A549 (cell line): ENCODE data around the gene PGAP1. TPM values are rescaled to one million over a fixed set of nuclear protein-coding genes. Genes with fewer than 3 reads are reported as not detected.

Experiments
- ATAC-seq, 2 experiments: fragments of 200-7000 bp in 1 of 2; fragments of >200 bp in 1 of 2; cut with Nextera tagmentation in 1 of 2; cut with Tn5 transposase in 1 of 2; 3 replicates each; pipeline versions ENCODE4 v1.8.0 to v1.9.1; 2018 to 2020; ENCODE audit warnings: mild to moderate bottlenecking in 1 of 2, moderate library complexity in 1 of 2
- CTCF ChIA-PET: fragments of 300-600 bp; sonication (Branson Sonifier 250); formaldehyde crosslinking; extraction: SDS; loops from one replicate; lab custom pipeline; 2021; ENCODE audit warnings: antibody characterized with exemption, inconsistent platforms; lab: Yijun Ruan, JAX
- POLR2A ChIA-PET: fragments of 350-600 bp; formaldehyde crosslinking; extraction: SDS; loops from one replicate; lab custom pipeline; 2021; ENCODE audit warnings: antibody characterized with exemption, inconsistent platforms; lab: Yijun Ruan, JAX
- DNase-seq, 2 experiments: peaks; one replicate each; pipeline versions ENCODE4 v3.0.0 to v3.0.0-alpha.2; 2011 to 2016; ENCODE audit warnings: low read depth in 1 of 2, low spot score in 1 of 2
- FAIRE-seq: peaks from 2 replicates; lab custom pipeline; 2011; peaks lifted over from hg19 to GRCh38; lab: Jason Lieb, UNC
- H3K27ac ChIP-seq, 2 experiments: fragments of >200 bp; sonication (Bioruptor Twin); formaldehyde crosslinking; 3 replicates each; pipeline ENCODE4 v1.5.1; 2016 to 2017
- H3K4me1 ChIP-seq: fragments of >200 bp; sonication (Bioruptor Twin); formaldehyde crosslinking; 3 replicates; pipeline ENCODE4 v1.6.1; 2016
- H3K4me2 ChIP-seq: fragments of >200 bp; sonication (Bioruptor Twin); formaldehyde crosslinking; 3 replicates; pipeline ENCODE4 v1.6.1; 2016
- H3K4me3 ChIP-seq: fragments of >200 bp; sonication (Bioruptor Twin); formaldehyde crosslinking; 3 replicates; pipeline ENCODE4 v1.5.1; 2016
- H3K9me3 ChIP-seq: fragments of >200 bp; sonication (Bioruptor Twin); formaldehyde crosslinking; 3 replicates; pipeline ENCODE4 v1.6.1; 2016
- CBX2 ChIP-seq: fragments of 200-600 bp; sonication (generic); IDR thresholded peaks from 2 replicates; pipeline ENCODE4 v1.6.1; 2016; ENCODE audit warnings: low read depth, mild to moderate bottlenecking, borderline replicate concordance
- CEBPB ChIP-seq, 2 experiments: fragments of >200 bp in 1 of 2; sonication (Bioruptor Twin) in 1 of 2; formaldehyde crosslinking in 1 of 2; IDR thresholded peaks; 2 replicates each; pipeline ENCODE4 v1.6.1; 2012 to 2016
- EHF ChIP-seq: fragments of 250-450 bp; sonication (Bioruptor Pico); IDR thresholded peaks from 2 replicates; pipeline ENCODE4 v1.5.0; 2020; ENCODE audit warnings: mild to moderate bottlenecking
- EHMT2 ChIP-seq: fragments of 200-600 bp; sonication (generic); IDR thresholded peaks from 2 replicates; pipeline ENCODE4 v1.6.1; 2016; ENCODE audit warnings: antibody characterized with exemption, low read depth, mild to moderate bottlenecking, moderate library complexity
- ELK1 ChIP-seq: fragments of 150-350 bp; IDR thresholded peaks from 2 replicates; pipeline ENCODE4 v1.6.1; 2014; ENCODE audit warnings: low read depth, mild to moderate bottlenecking, low read length
- ESRRA ChIP-seq: fragments of 150-350 bp; IDR thresholded peaks from 2 replicates; pipeline ENCODE4 v1.6.1; 2014; ENCODE audit warnings: mild to moderate bottlenecking, low read length, borderline replicate concordance
- FOSB ChIP-seq: fragments of 250-450 bp; sonication (Bioruptor Pico); IDR thresholded peaks from 2 replicates; pipeline ENCODE4 v1.5.0; 2020; ENCODE audit warnings: mild to moderate bottlenecking, moderate library complexity
- FOSL2 ChIP-seq, 2 experiments: fragments of 450-650 bp in 1 of 2; fragments of >200 bp in 1 of 2; sonication (Bioruptor Twin) in 1 of 2; formaldehyde crosslinking; IDR thresholded peaks; 2 replicates each; pipeline versions ENCODE4 v1.5.0 to v1.6.1; 2016 to 2020; ENCODE audit warnings: mild to moderate bottlenecking in 1 of 2, moderate library complexity in 1 of 2
- FOXS1 ChIP-seq: fragments of 250-450 bp; sonication (Bioruptor Pico); IDR thresholded peaks from 2 replicates; pipeline ENCODE4 v1.5.0; 2020; ENCODE audit warnings: mild to moderate bottlenecking, moderate library complexity
- GATA3 ChIP-seq: IDR thresholded peaks from 2 replicates; pipeline ENCODE4 v1.6.1; 2012; ENCODE audit warnings: borderline replicate concordance
- HEYL ChIP-seq: fragments of 250-450 bp; sonication (Bioruptor Pico); IDR thresholded peaks from 2 replicates; pipeline ENCODE4 v1.8.0; 2021; ENCODE audit warnings: mild to moderate bottlenecking, moderate library complexity
- KDM5A ChIP-seq: fragments of 200-600 bp; sonication (generic); IDR thresholded peaks from 2 replicates; pipeline ENCODE4 v1.6.1; 2016; ENCODE audit warnings: antibody characterized with exemption, mild to moderate bottlenecking
- NFE2L2 ChIP-seq: fragments of 150-350 bp; conservative IDR thresholded peaks from 2 replicates; pipeline ENCODE4 v1.6.1; 2014; ENCODE audit warnings: low read length
- NPAS2 ChIP-seq: fragments of 250-450 bp; sonication (Bioruptor Pico); IDR thresholded peaks from 2 replicates; pipeline ENCODE4 v1.8.0; 2022; ENCODE audit warnings: mild to moderate bottlenecking, moderate library complexity, borderline replicate concordance
- NR3C1 ChIP-seq: fragments of >200 bp; sonication (Bioruptor Twin); formaldehyde crosslinking; IDR thresholded peaks from 3 replicates; pipeline ENCODE4 v1.6.1; 2017
- PBX3 ChIP-seq: IDR thresholded peaks from 2 replicates; pipeline ENCODE4 v1.6.1; 2012
- POLR2AphosphoS2 ChIP-seq: conservative IDR thresholded peaks from 2 replicates; pipeline ENCODE4 v1.6.1; 2012; ENCODE audit warnings: low read length, improper control_type of control experiment, inconsistent platforms
- RCOR1 ChIP-seq: fragments of 150-350 bp; IDR thresholded peaks from 2 replicates; pipeline ENCODE4 v1.6.1; 2014; ENCODE audit warnings: antibody characterized with exemption, low read length, low read depth
- RFX5 ChIP-seq: fragments of 450-650 bp; IDR thresholded peaks from 2 replicates; pipeline ENCODE4 v1.7.1; 2014; ENCODE audit warnings: antibody characterized with exemption, mild to moderate bottlenecking, moderate library complexity
- RNF2 ChIP-seq: fragments of 200-600 bp; sonication (generic); IDR thresholded peaks from 2 replicates; pipeline ENCODE4 v1.6.1; 2016; ENCODE audit warnings: low read depth, mild to moderate bottlenecking, antibody characterized with exemption, moderate library complexity, borderline replicate concordance
- SMC3 ChIP-seq: fragments of >200 bp; sonication (Bioruptor Twin); formaldehyde crosslinking; IDR thresholded peaks from 3 replicates; pipeline ENCODE4 v1.6.1; 2018; ENCODE audit warnings: inconsistent platforms
- SREBF2 ChIP-seq: fragments of 450-650 bp; IDR thresholded peaks from 2 replicates; pipeline ENCODE4 v1.6.1; 2014; ENCODE audit warnings: mild to moderate bottlenecking, moderate library complexity
- ZC3H11A ChIP-seq: fragments of 450-650 bp; IDR thresholded peaks from 2 replicates; pipeline ENCODE4 v1.6.1; 2014; ENCODE audit warnings: antibody characterized with exemption, mild to moderate bottlenecking
- ZFP36 ChIP-seq: fragments of 450-650 bp; IDR thresholded peaks from 2 replicates; pipeline ENCODE4 v1.6.1; 2014; ENCODE audit warnings: borderline replicate concordance; ENCODE audit not compliant: partially characterized antibody
- WGBS: methylation state at CpG from one replicate; pipeline ENCODE4 v1.1.6; 2017; ENCODE audit errors: missing lambda C conversion rate; 5-methylcytosine and 5-hydroxymethylcytosine counted together
- polyA plus RNA-seq, 4 experiments: library from polyadenylated mRNA; depleted of rRNA in 3 of 4; stranded (reverse); fragments of >200 nt; fragmentation: RNase III in 1 of 4; extraction: RNeasy Plus Mini Kit Qiagen cat#74134 plus additional on column Dnase treatment in 1 of 4; gene quantifications; 2 replicates in 3 of 4; 3 replicates in 1 of 4; pipeline ENCODE4 v1.2.3, GENCODE V29; 2011 to 2017
- TF ChIP-seq, protein P1 (sequence below): fragments of >200 bp; sonication (Bioruptor Twin); formaldehyde crosslinking; IDR thresholded peaks from 2 replicates; pipeline ENCODE4 v1.6.1; 2016
- TF ChIP-seq, protein P2 (sequence below): fragments of 200-600 bp; sonication (generic); IDR thresholded peaks from 2 replicates; pipeline ENCODE4 v1.6.1; 2016; ENCODE audit warnings: antibody characterized with exemption, mild to moderate bottlenecking, moderate library complexity

The PGAP1 gene
- polyA plus RNA-seq, 2 of the 4 experiments (the other 2 are of a cell fraction): 3.5 to 9.3 TPM

DNA sequence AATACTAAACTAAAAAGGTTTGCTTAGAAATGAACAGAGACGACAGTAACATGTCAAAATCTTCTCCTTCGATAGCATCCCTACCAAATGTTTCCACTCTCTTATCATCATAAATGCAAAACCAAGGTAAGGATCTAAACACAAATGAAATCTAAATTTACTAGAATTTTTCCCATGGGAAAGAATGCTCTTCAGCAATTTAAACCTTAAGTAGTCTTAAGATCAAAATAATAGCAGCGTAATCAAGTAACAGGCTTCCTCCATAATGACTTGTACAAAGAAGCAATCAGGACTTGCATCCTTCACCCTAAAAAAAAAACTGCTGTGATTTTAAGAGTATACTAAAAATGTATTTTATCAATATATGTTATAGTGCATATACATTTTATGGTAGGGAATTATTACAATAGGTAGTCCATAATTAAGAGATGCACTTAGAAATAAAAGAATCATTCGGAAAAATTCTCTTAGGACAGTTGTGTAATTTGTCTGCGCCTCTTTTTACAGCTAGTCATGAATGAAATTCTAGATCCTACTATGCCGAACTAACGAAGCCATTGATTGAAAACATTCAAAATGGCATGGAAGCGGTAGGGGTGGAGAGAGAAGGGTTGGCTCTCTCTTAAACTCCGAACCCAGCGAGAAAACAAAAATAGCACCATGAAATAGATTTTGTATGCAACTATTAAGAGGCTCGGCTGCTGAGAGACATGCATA lies 1.3 kb downstream of the PGAP1 start:
- no peak for FAIRE-seq
- no peak for ATAC-seq
- peak overlapping the region; percentile 91 to 98 for H3K27ac ChIP-seq
- H3K4me1 ChIP-seq: peaks cover 21% of the 10 kb centered on the region
- ChIA-PET POLR2A (interaction anchor here (1.6 kb wide), 1 partner anchor 63 kb away, joined by 4 read pairs; no protein-coding TSS in a partner anchor), CTCF (interaction anchor here (1.5 kb wide), 1 partner anchor 453 kb away, joined by 4 read pairs; no protein-coding TSS in a partner anchor)
- TF ChIP-seq HEYL (no peak), RNF2 (no peak), SMC3 (no peak), EHMT2 (no peak), POLR2AphosphoS2 (no peak), NFE2L2 (no peak)
- no peak for DNase-seq
- H3K4me2 ChIP-seq: peak overlapping the region; percentile 88
- H3K9me3 ChIP-seq: no peaks in the 10 kb centered on the region
- H3K4me3 ChIP-seq: peak overlapping the region; percentile 97
- 25% methylated on average over 11 of the region's 11 CpGs for WGBS

DNA sequence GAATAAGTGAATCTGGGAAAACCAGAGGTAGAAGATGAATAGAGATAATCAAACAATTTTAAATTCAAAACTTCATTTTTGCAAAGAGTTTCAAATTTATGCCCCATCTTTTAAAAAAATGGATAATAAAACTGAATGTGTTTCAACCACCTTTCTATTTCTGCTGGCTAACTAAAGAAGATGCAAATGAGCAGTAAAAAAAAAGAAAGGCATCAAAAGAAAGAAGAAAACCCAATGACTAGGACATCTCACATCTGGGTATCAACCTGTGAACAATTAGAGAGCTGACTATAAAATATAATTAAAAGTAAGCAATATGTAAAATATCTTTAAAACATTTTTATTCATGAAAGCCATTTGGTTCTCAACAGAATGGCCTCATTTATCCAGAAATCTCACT lies 2.5 kb downstream of the PGAP1 start:
- FAIRE-seq: no peak
- no peak for DNase-seq
- no peak for TF ChIP-seq ESRRA
- no peak for TF ChIP-seq SREBF2
- no peak for TF ChIP-seq GATA3
- TF ChIP-seq ZFP36: no peak
- no peak for TF ChIP-seq RNF2
- TF ChIP-seq RFX5: no peak
- no peak for TF ChIP-seq FOXS1 (CRISPR knock-in tag)
- TF ChIP-seq KDM5A: no peak
- TF ChIP-seq EHF (CRISPR knock-in tag): no peak
- TF ChIP-seq FOSB (CRISPR knock-in tag): no peak
- TF ChIP-seq RCOR1: no peak
- TF ChIP-seq CBX2: no peak
- TF ChIP-seq, protein P1, sequence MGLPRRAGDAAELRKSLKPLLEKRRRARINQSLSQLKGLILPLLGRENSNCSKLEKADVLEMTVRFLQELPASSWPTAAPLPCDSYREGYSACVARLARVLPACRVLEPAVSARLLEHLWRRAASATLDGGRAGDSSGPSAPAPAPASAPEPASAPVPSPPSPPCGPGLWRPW: no peak
- TF ChIP-seq PBX3: no peak
- TF ChIP-seq ZC3H11A: no peak
- TF ChIP-seq SMC3: no peak
- no peak for TF ChIP-seq ELK1
- no peak for TF ChIP-seq NPAS2
- TF ChIP-seq CEBPB (IDR thresholded peaks at IDR 0.05): no peak
- Histone ChIP-seq H3K4me1 (peaks cover 21% of the 10 kb centered on the region), H3K4me3 (no peak overlapping the region), H3K9me3 (no peaks in the 10 kb centered on the region), H3K27ac (no peak overlapping the region), H3K4me2 (peak overlapping the region; percentile 88; the same call in 2 of the 3 replicates)
- ChIA-PET POLR2A (no interaction called here), CTCF (no interaction called here)
- ATAC-seq: no peak

- TF ChIP-seq ELK1: no peak
- TF ChIP-seq NR3C1: no peak
- TF ChIP-seq FOXS1 (CRISPR knock-in tag): no peak
- TF ChIP-seq RFX5: no peak
- TF ChIP-seq FOSL2 (IDR thresholded peaks at IDR 0.05): no peak
- no peak for TF ChIP-seq FOSL2 (CRISPR knock-in tag; IDR thresholded peaks at IDR 0.05)
- no peak for TF ChIP-seq ESRRA
- TF ChIP-seq, protein P2, sequence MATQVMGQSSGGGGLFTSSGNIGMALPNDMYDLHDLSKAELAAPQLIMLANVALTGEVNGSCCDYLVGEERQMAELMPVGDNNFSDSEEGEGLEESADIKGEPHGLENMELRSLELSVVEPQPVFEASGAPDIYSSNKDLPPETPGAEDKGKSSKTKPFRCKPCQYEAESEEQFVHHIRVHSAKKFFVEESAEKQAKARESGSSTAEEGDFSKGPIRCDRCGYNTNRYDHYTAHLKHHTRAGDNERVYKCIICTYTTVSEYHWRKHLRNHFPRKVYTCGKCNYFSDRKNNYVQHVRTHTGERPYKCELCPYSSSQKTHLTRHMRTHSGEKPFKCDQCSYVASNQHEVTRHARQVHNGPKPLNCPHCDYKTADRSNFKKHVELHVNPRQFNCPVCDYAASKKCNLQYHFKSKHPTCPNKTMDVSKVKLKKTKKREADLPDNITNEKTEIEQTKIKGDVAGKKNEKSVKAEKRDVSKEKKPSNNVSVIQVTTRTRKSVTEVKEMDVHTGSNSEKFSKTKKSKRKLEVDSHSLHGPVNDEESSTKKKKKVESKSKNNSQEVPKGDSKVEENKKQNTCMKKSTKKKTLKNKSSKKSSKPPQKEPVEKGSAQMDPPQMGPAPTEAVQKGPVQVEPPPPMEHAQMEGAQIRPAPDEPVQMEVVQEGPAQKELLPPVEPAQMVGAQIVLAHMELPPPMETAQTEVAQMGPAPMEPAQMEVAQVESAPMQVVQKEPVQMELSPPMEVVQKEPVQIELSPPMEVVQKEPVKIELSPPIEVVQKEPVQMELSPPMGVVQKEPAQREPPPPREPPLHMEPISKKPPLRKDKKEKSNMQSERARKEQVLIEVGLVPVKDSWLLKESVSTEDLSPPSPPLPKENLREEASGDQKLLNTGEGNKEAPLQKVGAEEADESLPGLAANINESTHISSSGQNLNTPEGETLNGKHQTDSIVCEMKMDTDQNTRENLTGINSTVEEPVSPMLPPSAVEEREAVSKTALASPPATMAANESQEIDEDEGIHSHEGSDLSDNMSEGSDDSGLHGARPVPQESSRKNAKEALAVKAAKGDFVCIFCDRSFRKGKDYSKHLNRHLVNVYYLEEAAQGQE: no peak
- TF ChIP-seq ZC3H11A: no peak
- TF ChIP-seq KDM5A: no peak
- CTCF ChIA-PET: no interaction called here
- FAIRE-seq: no peak
Measured at GRCh38 chr2:196918927-196919326, 7.6 kb downstream of the PGAP1 start.

More at GRCh38 chr2:196918927-196919326, 7.6 kb downstream of the PGAP1 start:
- POLR2A ChIA-PET: no interaction called here
- DNase-seq (no peak), ATAC-seq (no peak)
- 88% methylated on average over 3 of the region's 3 CpGs for WGBS
- no peak overlapping the region for H3K27ac ChIP-seq
- no peak overlapping the region for H3K4me2 ChIP-seq
- H3K9me3 ChIP-seq: 0 out of 3 replicates have a peak, but pooled peaks cover 2% of the 10 kb centered on the region
- peaks cover 5% of the 10 kb centered on the region; the same call in 2 of the 3 replicates for H3K4me1 ChIP-seq
- no peak overlapping the region for H3K4me3 ChIP-seq
